Subcutaneous abdominal adipose tissue (tissue), 5 donors: Measurements from ENCODE around the gene SLC22A23.

Experiments
- H3K27ac ChIP-seq: one replicate; pipeline ENCODE4 v1.7.0; 2013; ENCODE audit warnings: low read depth, mild to moderate bottlenecking, inconsistent platforms, low read length, moderate library complexity
- H3K27me3 ChIP-seq, 5 donors: one replicate each; pipeline ENCODE4 v1.7.0; 2013; ENCODE audit warnings: low read length in 5 of 5, inconsistent platforms in 1 of 5; ENCODE audit not compliant: control insufficient read depth in 5 of 5, insufficient read depth in 4 of 5
- H3K36me3 ChIP-seq, 5 donors: one replicate each; pipeline ENCODE4 v1.7.0; 2013; ENCODE audit warnings: low read length in 5 of 5; ENCODE audit not compliant: control insufficient read depth in 5 of 5, insufficient read depth in 5 of 5
- H3K4me1 ChIP-seq, 5 donors: one replicate each; pipeline ENCODE4 v1.7.0; 2013; ENCODE audit warnings: low read length in 5 of 5, mild to moderate bottlenecking in 3 of 5, moderate library complexity in 1 of 5; ENCODE audit not compliant: control insufficient read depth in 5 of 5, insufficient read depth in 5 of 5
- H3K4me3 ChIP-seq, 5 donors: one replicate each; pipeline ENCODE4 v1.7.0; 2013; ENCODE audit warnings: low read length in 5 of 5, low read depth in 1 of 5
- H3K9ac ChIP-seq, 5 donors: one replicate each; pipeline ENCODE4 v1.7.0; 2013; ENCODE audit warnings: low read length in 5 of 5, mild to moderate bottlenecking in 4 of 5, moderate library complexity in 3 of 5
- H3K9me3 ChIP-seq, 5 donors: one replicate each; pipeline ENCODE4 v1.7.0; 2013; ENCODE audit warnings: low read length in 5 of 5; ENCODE audit not compliant: control insufficient read depth in 5 of 5
- donor health status: healthy.
- donor health status: healthy.
- donor health status: healthy.
- donor health status: healthy.
- donor health status: healthy.

The SLC22A23 gene

GRCh38 chr6:3339811-3340210, 117.0 kb downstream of the SLC22A23 start:
- H3K36me3 ChIP-seq, result no peaks in the 10 kb centered on the region
- H3K9ac ChIP-seq, result peak overlapping the region in 1 of 5 donors; percentile 16
- H3K4me1 ChIP-seq, result peaks cover 15 to 81% (median 61%) of the 10 kb centered on the region in 5 donors
- peak overlapping the region; percentile 95 for H3K27ac ChIP-seq
- no peaks in the 10 kb centered on the region for H3K9me3 ChIP-seq
- no peaks in the 10 kb centered on the region for H3K27me3 ChIP-seq
- H3K4me3 ChIP-seq, result no peak overlapping the region

GRCh38 chr6:3337521-3338350, 119.1 kb downstream of the SLC22A23 start:
- peaks cover 15 to 81% (median 63%) of the 10 kb centered on the region in 5 donors for H3K4me1 ChIP-seq
- H3K36me3 ChIP-seq, result no peaks in the 10 kb centered on the region
- H3K27me3 ChIP-seq, result no peaks in the 10 kb centered on the region
- no peak overlapping the region for H3K9ac ChIP-seq
- no peaks in the 10 kb centered on the region for H3K9me3 ChIP-seq
- peak overlapping the region; percentile 95 for H3K27ac ChIP-seq
- H3K4me3 ChIP-seq, result peak overlapping the region in 3 of 5 donors; percentile 32 to 50 (median 38)

GRCh38 chr6:3336859-3337515, 119.9 kb downstream of the SLC22A23 start:
- Histone ChIP-seq H3K9me3 (no peaks in the 10 kb centered on the region), H3K4me1 (peaks cover 16 to 75% (median 55%) of the 10 kb centered on the region in 5 donors), H3K27me3 (no peaks in the 10 kb centered on the region), H3K9ac (no peak overlapping the region), H3K27ac (peak overlapping the region; percentile 95), H3K36me3 (no peaks in the 10 kb centered on the region), H3K4me3 (no peak overlapping the region)

- Histone ChIP-seq H3K9ac (no peak overlapping the region), H3K27ac (no peak overlapping the region), H3K9me3 (no peaks in the 10 kb centered on the region), H3K36me3 (no peaks in the 10 kb centered on the region), H3K4me3 (no peak overlapping the region), H3K27me3 (no peaks in the 10 kb centered on the region), H3K4me1 (peaks cover 15 to 71% (median 52%) of the 10 kb centered on the region in 5 donors)
Observed at GRCh38 chr6:3336066-3336786, 120.6 kb downstream of the SLC22A23 start.

GRCh38 chr6:3335169-3335568, 121.7 kb downstream of the SLC22A23 start:
- Histone ChIP-seq H3K9me3 (no peaks in the 10 kb centered on the region), H3K36me3 (no peaks in the 10 kb centered on the region), H3K27ac (no peak overlapping the region), H3K27me3 (no peaks in the 10 kb centered on the region), H3K9ac (no peak overlapping the region), H3K4me3 (peak overlapping the region in 1 of 5 donors; percentile 5), H3K4me1 (peaks cover 5 to 68% (median 46%) of the 10 kb centered on the region in 5 donors)

GRCh38 chr6:3334555-3334954, 122.3 kb downstream of the SLC22A23 start:
- H3K27me3 ChIP-seq, result no peaks in the 10 kb centered on the region
- no peak overlapping the region for H3K9ac ChIP-seq
- no peaks in the 10 kb centered on the region for H3K9me3 ChIP-seq
- H3K27ac ChIP-seq, result peak overlapping the region; percentile 37
- no peaks in the 10 kb centered on the region for H3K36me3 ChIP-seq
- peaks cover 2 to 64% (median 46%) of the 10 kb centered on the region in 5 donors for H3K4me1 ChIP-seq
- no peak overlapping the region for H3K4me3 ChIP-seq

GRCh38 chr6:3333263-3333662, 123.6 kb downstream of the SLC22A23 start:
- H3K4me1 ChIP-seq, result peaks cover 2 to 56% (median 36%) of the 10 kb centered on the region in 5 donors
- no peaks in the 10 kb centered on the region for H3K36me3 ChIP-seq
- H3K4me3 ChIP-seq, result no peak overlapping the region
- H3K9ac ChIP-seq, result no peak overlapping the region
- H3K27ac ChIP-seq, result no peak overlapping the region
- H3K9me3 ChIP-seq, result no peaks in the 10 kb centered on the region
- H3K27me3 ChIP-seq, result no peaks in the 10 kb centered on the region

- H3K27ac ChIP-seq, result no peak overlapping the region
- H3K9ac ChIP-seq, result no peak overlapping the region
- H3K4me3 ChIP-seq, result no peak overlapping the region
- H3K36me3 ChIP-seq, result no peaks in the 10 kb centered on the region
- peaks cover 2 to 45% (median 23%) of the 10 kb centered on the region in 5 donors for H3K4me1 ChIP-seq
- no peaks in the 10 kb centered on the region for H3K9me3 ChIP-seq
- no peaks in the 10 kb centered on the region for H3K27me3 ChIP-seq
Observed at GRCh38 chr6:3331971-3332370, 124.9 kb downstream of the SLC22A23 start.

GRCh38 chr6:3331494-3331893, 125.4 kb downstream of the SLC22A23 start:
- Histone ChIP-seq H3K4me3 (no peak overlapping the region), H3K9me3 (no peaks in the 10 kb centered on the region), H3K4me1 (peaks cover 2 to 42% (median 23%) of the 10 kb centered on the region in 5 donors), H3K9ac (no peak overlapping the region), H3K27ac (no peak overlapping the region), H3K36me3 (no peaks in the 10 kb centered on the region), H3K27me3 (no peaks in the 10 kb centered on the region)
